Stimulated activated CD8-positive, alpha-beta memory T cell treated with anti-CD3 and anti-CD28 coated beads, Interleukin-4, amount 100 ng/mL, for 4 hours (primary cell): ENCODE data around the gene CCNY.

Experiments
- DNase-seq, 2 donors: peaks; one replicate each; pipeline ENCODE4 v3.0.0-alpha.2; 2020; ENCODE audit warnings: low read depth in 2 of 2, low spot score in 1 of 2

CCNY gene

GRCh38 chr10:35575640-35576039 is 239.3 kb downstream of the CCNY start:
- DNase-seq, result no peak

- no peak for DNase-seq
Observed at GRCh38 chr10:35576730-35577129, 240.4 kb downstream of the CCNY start.

GRCh38 chr10:35577926-35578617 is 241.8 kb downstream of the CCNY start:
- no peak for DNase-seq

- no peak for DNase-seq
Observed at GRCh38 chr10:35578618-35578956, 242.3 kb downstream of the CCNY start.

DNA sequence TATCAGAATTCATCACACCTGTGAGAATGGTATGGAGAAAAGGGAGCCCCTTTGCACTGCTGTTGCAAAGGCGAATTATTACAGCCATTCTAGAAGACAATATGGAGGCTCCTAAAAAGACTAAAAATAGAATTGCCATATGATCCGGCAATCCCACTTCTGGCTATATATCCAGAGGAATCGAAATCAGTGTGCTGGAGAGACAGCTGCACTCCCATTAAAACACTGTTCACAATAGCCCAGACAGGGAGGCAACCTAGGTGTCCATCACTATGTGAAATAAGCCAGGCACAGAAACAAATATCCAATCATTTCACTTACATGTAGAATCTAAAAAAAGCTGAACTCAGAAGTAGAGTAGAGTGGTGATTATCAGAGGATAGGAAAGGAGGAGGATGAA is 242.8 kb downstream of the CCNY start:
- DNase-seq, result no peak

- DNase-seq, result no peak
Observed at GRCh38 chr10:35579726-35580422, 243.6 kb downstream of the CCNY start.

- no peak for DNase-seq
Observed at GRCh38 chr10:35580423-35580770, 244.1 kb downstream of the CCNY start.

GRCh38 chr10:35581655-35582054 is 245.3 kb downstream of the CCNY start:
- DNase-seq, result no peak

GRCh38 chr10:35584946-35585345 is 248.6 kb downstream of the CCNY start:
- no peak for DNase-seq

DNA sequence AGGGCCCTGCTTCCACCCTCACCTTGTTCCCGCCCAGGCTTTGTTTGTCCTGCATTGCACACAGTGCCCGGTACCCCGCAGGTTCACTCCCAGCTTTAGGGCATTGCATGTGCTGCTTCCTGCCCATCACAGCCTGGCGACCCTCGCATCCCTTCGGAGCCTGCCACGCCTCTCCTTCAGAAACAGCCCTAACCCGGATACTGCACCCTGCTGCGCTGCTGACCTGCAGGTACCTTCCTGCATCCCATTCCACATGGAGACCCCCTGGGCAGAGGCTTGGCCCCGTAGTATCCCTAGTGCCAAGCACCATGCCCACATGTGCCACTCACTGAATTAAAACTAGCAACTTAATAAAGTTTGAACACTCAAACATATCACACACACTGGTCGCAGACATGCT is 249.0 kb downstream of the CCNY start:
- no peak for DNase-seq

GRCh38 chr10:35585903-35586535 is 249.7 kb downstream of the CCNY start:
- DNase-seq, result no peak

DNA sequence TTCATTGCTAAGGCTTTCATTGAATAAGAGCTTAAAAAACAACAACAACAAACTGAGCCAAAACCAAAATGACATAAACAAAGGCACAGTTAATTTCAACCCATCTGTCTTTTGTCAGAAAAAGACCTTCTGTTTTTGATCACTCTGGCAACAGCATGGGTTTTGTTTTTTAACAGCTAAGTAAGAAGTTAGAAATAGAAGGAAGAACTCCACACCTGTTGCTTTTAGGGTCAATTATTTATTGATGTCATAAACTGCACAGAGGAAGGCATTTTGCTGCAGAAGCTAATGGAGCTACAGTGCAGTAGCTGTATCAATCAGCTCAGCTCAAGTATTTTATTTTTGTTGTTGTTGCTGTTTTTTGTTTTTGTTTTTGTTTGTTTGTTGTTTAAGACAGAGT is 252.5 kb downstream of the CCNY start:
- DNase-seq, result no peak

DNA sequence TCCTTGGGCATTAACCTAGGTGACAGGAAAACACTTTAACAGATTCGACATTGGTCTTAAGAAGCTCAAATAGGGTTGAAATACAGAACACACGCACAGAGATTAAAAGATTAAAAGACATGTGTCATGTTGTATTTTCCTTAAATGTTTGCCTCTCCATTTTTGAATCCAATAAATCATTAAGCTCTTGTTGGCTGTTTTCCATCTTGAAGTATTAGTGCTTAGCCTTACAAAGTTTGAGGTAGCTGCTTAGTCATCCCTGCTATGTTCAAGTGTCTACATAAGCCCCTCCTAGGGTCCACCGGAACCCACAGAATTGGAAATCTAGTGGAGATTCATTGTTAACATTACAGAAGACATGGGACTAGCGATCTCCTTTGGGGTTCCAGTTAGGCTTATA is 256.1 kb downstream of the CCNY start:
- DNase-seq, result no peak

DNA sequence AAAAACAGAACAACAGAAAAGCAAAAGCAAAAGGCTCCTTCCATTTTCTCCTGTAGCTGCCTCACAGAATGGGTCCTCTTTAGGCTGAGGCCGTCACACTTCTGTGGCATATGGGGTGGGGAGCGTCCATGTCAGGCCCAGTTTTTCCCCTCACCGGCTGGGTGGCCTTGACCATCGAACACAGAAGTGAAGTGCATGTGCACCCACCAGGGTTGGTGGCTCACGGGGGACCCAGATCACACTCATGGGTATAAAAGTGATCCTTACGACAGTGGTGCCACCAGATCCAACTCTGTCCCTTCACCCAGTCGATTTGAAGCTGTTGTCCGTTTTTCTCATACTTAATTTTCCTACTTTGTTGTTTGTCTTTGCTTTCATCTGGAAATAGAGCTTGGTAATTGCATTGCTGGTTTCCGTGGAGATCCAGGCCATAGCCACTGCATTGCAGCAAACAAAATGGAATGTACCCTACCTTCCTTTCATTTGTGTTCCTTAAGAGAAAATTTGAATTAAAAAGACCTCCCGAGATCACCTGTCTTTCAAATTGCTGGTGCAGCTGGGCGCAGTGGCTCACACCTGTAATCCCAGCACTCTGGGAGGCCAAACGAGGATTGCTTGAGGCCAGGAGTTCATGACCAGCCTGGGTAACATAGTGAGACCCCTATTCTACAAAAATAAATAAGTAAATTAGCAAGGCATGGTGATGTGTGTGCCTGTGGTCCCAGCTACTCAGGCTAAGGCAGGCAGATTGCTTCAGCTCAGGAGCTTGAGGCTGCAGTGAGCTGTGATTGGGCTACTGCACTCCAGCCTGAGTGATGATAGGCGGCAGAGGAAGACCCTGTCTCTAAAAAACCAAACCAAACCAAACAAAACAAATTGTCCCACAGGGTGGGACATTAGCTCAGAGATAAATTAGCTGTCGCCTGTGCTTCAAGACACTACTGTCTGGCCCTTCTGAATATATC is 258.1 kb downstream of the CCNY start:
- DNase-seq, result no peak

- no peak for DNase-seq
Observed at GRCh38 chr10:35595106-35595505, 258.8 kb downstream of the CCNY start.

- no peak for DNase-seq
Observed at GRCh38 chr10:35598379-35598778, 262.1 kb downstream of the CCNY start.

- DNase-seq, result no peak
Observed at GRCh38 chr10:35600193-35600592, 263.9 kb downstream of the CCNY start.

- no peak for DNase-seq
Observed at GRCh38 chr10:35605191-35605590, 268.9 kb downstream of the CCNY start, which contains the start of gene GJD4. GJD4 (plus strand) TSS chr10:35605341; CDS start chr10:35605568, 227 bp downstream.

GRCh38 chr10:35606430-35606829 is 270.1 kb downstream of the CCNY start:
- DNase-seq, result no peak

DNA sequence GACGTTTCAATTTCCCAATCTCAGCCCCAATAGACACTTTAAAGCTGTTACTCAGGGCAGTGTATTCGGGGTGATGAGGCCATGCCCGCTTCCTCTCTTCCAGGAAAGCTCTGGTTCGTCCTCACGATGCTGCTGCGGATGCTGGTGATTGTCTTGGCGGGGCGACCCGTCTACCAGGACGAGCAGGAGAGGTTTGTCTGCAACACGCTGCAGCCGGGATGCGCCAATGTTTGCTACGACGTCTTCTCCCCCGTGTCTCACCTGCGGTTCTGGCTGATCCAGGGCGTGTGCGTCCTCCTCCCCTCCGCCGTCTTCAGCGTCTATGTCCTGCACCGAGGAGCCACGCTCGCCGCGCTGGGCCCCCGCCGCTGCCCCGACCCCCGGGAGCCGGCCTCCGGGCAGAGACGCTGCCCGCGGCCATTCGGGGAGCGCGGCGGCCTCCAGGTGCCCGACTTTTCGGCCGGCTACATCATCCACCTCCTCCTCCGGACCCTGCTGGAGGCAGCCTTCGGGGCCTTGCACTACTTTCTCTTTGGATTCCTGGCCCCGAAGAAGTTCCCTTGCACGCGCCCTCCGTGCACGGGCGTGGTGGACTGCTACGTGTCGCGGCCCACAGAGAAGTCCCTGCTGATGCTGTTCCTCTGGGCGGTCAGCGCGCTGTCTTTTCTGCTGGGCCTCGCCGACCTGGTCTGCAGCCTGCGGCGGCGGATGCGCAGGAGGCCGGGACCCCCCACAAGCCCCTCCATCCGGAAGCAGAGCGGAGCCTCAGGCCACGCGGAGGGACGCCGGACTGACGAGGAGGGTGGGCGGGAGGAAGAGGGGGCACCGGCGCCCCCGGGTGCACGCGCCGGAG is 271.4 kb downstream of the CCNY start:
- DNase-seq, result no peak

DNA sequence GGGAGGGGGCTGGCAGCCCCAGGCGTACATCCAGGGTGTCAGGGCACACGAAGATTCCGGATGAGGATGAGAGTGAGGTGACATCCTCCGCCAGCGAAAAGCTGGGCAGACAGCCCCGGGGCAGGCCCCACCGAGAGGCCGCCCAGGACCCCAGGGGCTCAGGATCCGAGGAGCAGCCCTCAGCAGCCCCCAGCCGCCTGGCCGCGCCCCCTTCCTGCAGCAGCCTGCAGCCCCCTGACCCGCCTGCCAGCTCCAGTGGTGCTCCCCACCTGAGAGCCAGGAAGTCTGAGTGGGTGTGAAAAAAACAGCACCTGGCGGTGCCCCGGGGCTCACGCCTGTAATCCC is 272.0 kb downstream of the CCNY start:
- DNase-seq, result no peak
